Activated gamma-delta T cell treated with Interleukin-2 at 50 U/mL for 16 hours (primary cell): ENCODE measurements around the gene MTNR1A.
"Not testable (repeated sequence)": the region's sequence is repeated elsewhere in the genome, so short reads cannot be mapped to it uniquely, and the experiment has no call there.

Experiments used
- DNase-seq: peaks from one replicate; pipeline ENCODE4 v3.0.0-alpha.2; 2020

The MTNR1A gene

DNA sequence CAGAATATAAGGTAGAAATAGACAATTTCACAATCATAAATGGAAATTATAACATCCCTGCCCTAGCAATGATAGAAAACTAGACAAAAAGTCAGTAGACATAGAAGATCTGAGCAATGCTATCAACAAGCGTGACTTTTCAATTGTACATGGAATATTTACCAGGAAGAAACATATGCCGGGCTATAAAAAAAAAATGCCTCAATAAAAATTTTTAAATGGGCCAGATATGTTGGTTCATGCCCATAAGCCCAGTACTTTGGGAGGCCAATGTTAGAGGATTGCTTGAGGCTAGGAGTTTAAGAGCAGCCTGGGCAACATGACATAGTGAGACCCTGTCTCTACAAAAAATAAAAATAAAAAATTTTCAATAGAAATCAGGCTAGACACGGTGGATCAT, 5.3 kb upstream of the MTNR1A start:
- DNase-seq: no peak

DNA sequence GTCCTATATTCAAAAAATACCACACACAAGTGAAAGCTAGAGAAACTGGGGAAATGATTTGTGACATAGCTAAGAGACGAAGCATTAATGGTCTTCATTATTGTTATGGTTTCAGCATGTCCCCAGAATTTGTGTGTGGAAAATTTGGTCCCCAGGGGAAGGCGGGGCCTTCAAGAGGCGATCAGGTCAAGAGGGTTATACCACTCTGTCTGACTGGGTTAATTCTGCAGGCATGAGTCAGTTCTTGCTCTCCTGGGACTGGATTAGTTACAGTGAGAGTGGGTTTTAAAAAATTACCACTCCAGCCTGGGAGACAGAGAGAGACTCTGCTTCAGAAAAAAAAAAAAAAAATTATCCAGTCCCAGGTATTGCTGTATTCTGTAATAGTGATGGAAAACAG, 2.1 kb upstream of the MTNR1A start:
- no peak for DNase-seq

DNA sequence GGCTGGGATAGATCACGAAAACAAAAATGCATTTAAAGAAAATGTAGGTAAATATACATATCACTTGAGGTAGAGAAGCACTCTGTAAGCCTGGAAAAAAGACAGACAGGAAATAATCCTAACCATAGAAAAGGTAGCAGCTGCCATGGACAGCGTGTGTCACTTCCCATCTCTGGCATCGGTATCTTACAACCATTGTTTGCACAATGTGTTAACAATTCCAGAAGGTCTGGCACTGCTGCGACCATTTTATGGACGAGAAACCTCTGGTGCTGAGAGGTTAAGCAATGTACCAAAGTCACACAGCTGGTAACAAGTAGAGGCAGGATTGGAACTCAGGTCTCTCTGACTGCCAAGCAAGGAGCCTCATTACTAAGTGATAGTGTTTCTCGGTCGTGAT, 1.7 kb upstream of the MTNR1A start:
- no peak for DNase-seq

DNA sequence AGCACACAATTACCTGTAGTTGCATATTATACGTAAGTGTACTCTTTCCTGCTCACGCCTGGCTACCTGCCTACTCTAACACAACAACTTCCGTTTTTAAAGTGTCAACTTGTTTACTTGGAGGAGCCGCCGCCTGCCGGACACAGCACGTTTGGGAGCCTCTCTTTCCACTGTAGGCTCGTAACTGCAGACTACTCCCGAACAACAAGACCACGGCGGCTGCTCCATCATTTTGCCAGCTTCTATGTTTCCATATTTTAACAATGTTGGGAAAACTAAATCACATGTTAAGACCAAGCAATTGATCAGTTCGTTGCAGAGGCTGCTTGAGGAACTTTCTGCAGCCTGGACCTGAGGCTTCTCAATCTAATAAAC, 841 bp downstream of the MTNR1A start:
- DNase-seq: no peak

DNA sequence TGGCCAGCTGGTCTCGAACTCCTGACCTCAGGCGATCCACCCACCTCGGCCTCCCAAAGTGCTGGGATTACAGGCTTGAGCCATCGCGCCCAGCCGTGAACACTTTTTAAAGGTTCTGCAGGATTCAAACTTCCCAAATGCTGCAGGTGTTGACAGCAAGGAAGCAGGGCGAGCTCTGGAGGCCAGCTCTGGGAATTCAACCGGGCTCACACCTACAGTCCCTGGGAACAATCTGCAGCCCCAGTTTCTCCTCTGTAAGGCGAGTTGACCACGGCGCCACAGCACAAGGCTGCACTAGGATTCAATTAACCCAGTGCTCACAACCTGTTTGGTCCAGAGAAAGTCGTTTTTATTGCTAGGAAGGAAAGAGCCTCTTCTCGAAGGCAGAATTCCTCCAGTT, 1.6 kb downstream of the MTNR1A start:
- DNase-seq: no peak

DNA sequence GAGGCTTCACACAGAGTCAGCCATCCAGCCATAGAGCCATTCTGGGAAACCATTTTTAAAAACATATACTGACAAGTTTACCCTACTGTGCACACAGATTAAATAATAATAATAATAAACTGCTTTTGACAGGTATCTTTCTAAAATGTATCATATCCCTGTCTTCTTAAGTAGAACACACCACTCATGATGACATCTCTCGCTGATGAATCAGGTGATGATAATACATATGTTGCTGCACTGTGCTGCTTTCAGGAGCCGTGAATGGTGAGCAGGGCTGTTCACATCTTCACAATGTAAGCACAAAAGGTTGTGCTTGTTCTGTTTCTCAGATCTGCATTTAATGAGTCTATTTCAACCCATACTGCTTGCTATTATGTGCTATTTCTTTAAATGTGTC, 3.5 kb downstream of the MTNR1A start:
- DNase-seq: no peak

DNA sequence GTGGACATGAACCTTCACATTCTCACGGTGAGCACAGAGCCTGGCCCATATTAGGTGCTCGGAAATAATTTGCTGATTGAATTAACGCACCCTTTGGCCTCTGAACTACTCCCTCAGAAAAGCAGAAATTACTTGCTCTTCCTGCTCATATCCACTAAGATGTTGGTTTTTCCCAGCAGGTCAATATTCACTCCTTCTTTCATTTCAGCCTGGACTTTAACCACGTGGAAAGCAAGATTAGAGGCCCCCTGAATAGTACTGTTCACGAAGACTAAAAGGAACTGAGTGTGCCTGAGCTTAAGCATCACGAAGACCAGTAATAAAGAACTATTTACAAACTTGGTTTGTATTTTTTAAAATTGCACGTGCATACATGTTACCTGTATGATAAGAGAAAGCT, 9.9 kb downstream of the MTNR1A start:
- no peak for DNase-seq

DNA sequence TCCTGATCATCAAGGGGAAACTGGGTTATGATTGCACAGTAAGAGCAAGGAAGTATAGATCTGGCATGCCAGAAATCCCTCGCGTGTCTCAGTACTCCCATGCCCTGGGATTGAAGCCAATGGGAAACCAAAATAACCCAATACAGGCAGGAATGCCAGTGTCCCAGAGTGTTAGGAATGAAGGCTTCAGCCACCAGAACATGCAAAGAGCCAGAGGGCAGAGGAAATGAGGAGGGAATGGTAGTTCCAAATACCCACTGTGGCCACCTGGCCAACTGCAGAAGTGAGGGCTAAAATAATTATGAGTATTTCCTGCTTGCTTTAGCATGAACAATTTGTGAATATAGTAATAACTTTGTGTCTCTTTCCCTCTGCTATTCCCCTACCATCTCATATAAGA, 12.2 kb downstream of the MTNR1A start:
- DNase-seq: no peak

DNA sequence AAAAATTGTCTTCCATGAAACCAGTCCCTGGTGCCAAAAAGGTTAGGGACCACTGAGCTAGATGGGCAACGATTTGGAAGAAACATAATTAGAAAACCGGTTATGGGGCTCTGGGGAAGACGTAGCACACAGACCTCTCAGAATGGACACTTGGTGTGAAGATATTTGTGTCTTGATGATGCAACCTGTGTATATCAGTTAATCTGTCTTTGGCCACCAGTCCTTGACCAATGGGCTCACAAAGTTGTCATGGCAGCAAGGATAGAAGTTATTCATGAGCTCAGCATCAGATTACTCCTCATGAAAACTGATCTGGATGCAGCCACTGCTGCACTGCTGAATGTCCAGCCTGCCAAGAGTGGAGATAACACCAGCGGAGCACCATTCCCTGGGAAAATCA, 13.6 kb downstream of the MTNR1A start:
- no peak for DNase-seq

DNA sequence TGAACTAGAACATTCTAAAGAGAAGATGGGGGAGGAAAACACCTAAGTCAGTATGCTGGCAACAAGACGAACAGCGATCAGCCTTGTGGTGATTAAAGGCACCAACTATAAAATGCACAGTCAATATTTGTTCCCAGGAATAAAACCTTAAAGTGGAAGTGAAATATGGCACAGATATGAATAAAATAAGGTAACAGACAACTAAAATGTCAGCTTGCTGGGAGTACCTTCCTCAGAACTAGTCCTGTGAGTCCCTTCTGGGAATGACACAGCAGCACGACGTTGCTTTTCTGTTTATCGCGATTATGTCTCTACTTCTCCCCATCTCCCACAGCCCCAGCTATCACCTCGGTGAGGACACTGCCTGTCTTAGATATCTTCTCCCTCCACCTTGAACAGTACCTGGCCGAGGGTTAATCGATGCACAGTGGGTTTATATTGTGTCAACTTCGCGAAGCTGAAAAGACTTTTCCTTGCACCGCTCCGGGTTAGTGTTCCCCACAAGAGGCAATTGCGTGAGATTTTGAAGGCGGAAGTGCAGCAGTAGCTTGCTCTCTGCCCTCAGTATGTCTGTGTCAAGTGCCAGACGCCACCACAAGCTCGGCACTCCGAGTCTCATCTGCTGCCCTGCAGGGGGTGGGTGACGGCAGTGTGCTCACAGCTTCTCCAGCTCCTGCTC, 17.4 kb downstream of the MTNR1A start:
- no peak for DNase-seq

DNA sequence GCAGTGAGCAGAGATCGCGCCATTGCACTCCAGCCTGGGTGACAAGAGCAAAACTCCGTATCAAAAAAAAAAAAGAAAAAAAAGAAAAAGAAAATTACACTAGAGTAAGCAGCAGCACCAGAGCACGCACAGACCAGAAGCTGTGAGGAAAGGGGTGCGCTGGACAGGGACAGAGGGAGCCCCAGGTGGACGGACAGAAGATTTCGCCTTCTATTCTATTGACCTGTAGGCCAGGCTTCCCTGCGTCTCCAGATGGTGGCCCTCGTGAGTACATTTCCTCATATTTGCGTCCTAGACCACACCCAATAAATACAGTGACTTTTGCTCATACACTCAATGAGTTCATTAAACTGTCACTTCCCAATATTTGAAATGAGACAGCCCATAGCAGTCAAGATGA, 19.1 kb downstream of the MTNR1A start:
- DNase-seq: no peak

DNA sequence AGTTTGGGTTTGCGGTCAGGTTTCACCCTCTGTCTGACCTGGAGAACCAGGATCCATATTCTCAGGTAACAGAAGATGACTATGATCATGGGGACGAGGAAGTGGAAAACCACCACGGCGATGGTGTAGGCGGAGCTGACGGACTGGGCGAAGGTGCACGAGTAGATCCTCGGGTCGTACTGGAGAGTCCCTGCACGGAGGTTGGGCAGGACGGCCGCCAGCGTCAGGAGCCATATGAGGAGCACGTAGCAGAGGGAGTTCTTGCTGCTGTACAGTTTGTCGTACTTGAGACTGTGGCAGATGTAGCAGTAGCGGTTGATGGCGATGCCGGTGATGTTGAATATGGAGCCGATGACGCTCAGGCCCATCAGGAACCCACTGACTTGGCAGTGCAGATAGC, 21.3 kb downstream of the MTNR1A start:
- DNase-seq: no peak

DNA sequence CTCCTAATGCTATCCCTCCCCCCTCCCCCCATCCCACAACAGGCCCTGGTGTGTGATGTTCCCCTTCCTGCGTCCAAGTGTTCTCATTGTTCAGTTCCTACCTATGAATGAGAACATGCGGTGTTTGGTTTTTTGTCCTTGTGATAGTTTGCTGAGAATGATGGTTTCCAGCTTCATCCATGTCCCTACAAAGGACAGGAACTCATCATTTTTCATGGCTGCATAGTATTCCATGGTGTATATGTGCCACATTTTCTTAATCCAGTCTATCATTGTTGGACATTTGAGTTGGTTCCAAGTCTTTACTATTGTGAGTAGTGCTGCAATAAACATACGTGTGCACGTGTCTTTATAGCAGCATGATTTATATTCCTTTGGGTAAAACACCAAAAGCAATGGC, 31.4 kb downstream of the MTNR1A start:
- not testable (repeated sequence) for DNase-seq

DNA sequence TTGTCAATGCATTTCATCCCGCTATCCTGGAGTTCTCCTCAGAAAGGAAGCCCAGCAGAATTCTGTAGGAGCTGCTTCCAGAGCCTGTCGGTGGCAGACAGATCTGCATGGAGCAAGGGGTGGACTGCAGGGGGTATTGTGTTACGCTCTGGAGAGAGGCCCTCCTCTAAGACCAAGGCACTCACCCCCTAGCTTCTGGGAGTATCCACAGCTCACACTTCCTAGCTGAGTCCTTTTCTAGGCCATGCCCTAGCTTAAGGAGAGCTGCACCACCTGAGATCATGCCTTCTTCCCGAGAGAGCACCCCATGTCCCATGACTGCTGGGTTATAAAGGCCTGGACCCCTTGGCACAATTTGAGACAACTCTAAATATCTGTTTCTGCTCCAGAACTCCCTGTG, 39.1 kb downstream of the MTNR1A start:
- DNase-seq: no peak

DNA sequence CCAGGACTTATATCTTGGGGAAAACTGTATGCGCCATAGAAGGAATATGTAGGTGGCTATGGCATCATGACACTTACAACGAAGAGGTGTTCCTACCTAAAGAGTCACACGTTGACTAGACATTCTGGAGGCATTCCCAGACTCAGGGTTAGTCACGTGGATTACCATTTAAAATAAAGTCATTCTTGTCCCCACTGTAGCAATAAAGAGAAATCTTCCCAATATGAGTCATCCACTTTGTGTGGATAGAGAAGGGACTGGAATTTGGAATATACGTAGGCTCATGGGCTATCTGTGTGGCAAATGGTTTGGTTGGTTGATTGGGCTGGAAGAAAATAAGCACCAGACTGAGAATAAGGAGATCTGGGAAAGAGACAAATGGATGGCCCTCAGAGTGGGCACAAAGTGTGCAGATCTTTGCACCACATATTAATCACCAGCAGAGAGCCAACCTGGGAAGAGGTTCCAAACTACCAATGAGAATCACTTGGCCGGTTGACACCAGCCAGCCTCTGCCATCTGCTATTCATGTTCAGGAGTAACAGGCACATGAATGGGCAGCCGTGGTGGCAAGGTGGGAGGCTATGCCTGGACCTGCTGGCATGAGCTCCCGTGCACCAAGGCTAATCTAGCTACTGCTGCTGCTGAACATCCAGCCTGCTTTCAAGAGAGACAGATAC, 41.0 kb downstream of the MTNR1A start:
- DNase-seq: no peak

DNA sequence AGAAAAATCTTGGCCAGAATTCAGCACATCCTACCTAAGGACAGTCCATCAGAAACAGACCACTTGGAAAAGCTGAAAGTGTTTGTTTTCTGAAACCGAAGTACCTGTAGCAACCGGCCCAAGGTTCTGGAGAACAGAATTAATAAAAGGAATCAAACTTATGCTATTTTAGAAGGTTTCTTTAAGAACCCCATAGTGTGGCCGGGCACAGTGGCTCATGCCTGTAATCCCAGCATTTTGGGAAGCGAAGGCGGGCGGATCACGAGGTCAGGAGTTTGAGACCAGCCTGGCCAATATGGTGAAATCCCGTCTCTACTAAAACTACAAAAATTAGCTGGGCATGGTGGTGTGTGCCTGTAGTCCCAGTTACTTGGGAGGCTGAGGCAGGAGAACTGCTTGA, 50.6 kb downstream of the MTNR1A start:
- not testable (repeated sequence) for DNase-seq

DNA sequence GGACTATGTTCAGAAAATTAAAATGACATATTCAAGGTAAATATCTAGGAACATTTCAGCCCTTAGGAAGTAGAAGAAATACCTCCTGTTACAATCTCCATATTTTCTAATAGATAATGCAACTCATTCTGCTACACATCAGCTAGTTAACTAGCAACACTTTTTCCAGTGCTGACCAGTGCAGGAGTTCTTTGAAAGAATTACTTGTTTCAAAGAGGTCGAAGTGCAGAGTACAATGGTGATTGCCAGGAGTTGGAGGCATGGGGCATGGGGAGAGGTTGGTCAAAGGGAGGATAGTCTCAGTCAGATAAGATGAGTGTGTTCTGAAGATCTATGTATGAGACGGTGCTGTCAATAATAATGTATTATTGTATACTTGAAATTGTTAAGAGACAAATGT, 53.1 kb downstream of the MTNR1A start:
- DNase-seq: no peak

DNA sequence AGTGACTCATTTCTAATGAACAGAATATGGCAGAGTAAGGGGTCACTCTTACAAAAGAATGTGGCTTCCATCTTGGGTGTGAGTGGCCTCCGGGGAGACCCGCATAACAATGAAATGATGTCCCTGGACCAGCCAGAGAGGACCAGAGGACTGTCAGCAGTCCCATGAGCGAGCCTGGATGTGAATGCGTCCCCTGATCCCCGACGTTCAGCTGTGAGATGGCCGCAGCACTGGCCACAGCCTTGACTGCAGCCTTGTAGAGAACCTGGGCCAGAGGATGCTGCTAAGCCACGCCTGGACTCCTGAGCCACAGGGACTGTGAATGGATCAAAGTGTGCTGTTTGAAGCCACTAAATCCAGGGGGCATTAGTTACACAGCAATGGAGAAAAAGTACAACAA, 53.8 kb downstream of the MTNR1A start:
- no peak for DNase-seq

DNA sequence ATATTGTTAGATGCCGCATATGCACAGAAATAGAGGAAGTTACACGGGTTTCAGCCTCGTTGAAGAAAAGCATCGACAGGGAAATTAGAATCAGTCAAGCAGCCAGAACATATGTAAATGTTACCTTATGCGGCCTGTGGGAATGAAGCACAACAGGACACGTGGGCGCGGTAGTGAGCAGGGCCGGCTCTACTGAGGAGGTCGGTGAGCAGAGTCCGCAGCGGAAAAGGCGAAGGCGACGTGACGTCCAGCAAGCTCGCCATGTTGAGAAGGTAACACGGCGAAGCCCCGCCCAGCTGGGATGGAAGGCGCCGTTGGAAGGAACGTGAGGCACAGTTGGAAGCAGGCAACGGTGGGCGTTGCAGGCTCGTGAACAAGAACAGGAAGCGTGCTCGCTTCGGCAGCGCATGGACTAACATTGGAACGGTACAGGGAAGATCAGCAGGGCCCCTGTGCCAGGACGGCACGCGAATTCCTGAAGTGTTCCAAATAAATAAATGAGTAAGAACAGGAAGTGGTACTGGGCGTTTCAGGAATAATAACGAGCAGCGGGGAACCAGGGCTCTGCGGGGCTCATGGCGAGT, 54.6 kb downstream of the MTNR1A start:
- DNase-seq: no peak

DNA sequence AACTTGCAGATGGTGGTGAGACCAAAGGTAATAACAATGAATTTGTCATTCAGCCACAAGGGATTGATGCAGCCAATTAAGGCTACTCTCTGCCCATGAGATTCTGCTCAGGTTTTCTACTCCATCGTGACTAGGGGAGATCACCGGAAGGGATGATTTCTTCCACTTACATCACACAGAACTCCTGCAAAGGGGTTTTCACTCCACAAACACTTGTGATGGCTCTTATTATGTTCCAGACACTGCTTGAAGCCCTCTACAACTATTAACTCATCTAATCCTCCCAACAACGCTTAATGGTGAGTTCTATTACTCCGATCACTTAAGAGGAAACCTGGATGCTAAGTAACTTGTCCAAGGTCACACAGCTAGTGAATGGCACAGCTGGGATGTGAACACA, 55.9 kb downstream of the MTNR1A start:
- no peak for DNase-seq

DNA sequence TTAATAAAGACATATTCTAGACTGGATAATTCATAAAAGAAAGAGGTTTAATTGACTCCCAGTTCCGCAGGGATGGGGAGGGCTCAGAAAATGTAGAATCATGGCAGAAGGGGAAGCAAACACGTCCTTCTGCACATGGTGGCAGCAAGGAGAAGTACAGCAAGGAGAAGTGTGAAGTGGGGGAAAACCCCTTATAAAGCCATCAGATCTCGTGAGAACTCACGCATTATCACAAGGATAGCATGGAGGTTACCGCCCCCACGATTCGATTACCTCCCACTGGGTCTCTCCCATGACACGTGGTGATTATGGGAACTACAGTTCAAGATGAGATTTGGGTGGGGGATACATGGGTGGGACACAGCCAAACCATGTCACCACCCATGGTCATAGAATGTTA, 58.3 kb downstream of the MTNR1A start:
- no peak for DNase-seq

DNA sequence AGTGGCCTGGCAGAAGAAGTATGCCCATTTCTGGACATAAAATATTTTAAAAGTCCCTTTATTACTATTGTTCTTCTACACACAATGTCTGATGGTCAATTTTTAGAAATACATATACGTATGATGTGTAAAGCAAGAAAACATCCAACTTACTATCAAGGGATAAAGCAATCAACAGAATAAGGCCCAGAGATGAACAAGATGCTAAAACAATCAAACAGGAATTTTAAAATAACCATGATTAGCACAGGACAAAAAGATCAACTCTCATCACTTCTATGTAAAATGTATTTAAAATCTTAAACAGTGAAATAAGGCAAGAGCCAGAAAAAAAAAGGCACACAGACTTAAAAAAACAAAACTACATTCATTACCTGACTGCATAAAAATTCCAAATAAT, 60.9 kb downstream of the MTNR1A start:
- DNase-seq: no peak

DNA sequence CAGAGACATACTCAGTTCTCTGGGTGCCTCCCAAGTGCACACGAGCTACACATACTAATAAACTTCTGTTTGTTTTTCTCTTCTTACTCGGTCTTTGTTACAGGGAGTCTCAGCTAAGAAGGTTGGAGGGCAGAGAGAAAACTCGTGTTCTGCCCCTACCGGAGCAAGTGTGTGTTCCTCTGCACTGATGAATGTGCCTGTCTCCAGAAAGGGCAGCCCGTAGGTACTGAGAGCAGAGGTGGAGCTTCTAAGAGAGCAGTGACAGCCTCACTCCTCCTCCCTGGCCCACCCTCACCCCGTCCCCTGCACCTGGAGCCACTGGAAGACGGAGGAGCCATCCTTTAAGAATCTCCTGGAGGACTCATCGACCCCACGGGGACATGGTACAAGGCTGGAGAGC, 67.6 kb downstream of the MTNR1A start:
- DNase-seq: no peak

DNA sequence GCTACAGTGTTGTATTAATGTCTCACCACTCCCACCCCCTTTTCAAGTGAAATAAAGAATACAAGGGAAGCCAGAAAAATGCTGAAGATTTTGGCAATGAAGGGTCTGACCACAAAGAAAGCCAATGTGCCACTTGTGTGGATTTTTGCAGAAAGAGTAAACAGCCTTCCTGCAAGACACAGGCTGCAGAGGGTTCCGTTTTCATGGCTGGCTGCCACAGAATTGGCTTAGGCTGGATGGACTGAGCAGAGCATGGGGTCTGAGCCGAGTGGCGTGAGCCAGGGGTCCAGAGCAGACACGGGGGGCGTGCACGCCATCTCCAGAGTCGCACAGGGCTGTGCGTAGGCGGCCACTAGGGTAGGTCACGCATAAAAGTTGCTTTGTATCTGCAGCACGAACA, 69.2 kb downstream of the MTNR1A start:
- DNase-seq: no peak

DNA sequence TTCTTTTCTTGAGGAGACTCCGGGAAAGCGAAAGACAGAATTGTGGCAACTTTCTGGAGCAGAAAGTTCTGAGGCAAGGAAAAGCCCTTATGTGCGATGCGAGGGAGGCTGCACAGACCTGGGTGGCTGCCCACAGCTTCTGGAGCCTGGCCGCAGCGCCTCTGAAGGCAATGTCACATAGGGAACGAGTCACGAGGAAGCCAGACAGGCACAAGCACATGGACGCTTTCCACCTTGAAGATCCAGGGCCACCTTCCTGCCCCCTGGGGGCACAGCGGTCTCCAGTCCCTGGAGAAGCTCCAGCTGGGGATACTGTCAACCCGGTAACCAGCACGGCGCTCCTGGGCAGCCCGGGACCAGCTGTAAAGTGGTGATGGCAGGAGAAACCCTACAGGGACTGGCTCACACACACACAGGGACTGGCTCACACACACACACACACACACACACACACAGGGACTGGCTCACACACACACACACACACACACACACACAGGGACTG, 69.8 kb downstream of the MTNR1A start:
- no peak for DNase-seq
